Smooth muscle cell (in vitro differentiated cells): ENCODE data around the gene MYO19. TPM values are rescaled to one million over a fixed set of nuclear protein-coding genes. Genes with fewer than 3 reads are reported as not detected.

ENCODE experiments used
- DNase-seq: peaks from one replicate; lab custom pipeline; 2025; ENCODE audit not compliant: unreplicated experiment; lab: John Stamatoyannopoulos, UW
- H2AFZ ChIP-seq: fragments of 200-600 bp; sonication (generic); 2 replicates; pipeline ENCODE4 v1.6.0; 2016; ENCODE audit warnings: antibody characterized with exemption, low read depth, mild to moderate bottlenecking
- H3F3A ChIP-seq: fragments of 200-600 bp; sonication (generic); 2 replicates; pipeline ENCODE4 v1.6.0; 2017; ENCODE audit warnings: antibody characterized with exemption, low read depth
- H3K27ac ChIP-seq: fragments of 200-600 bp; sonication (generic); 2 replicates; pipeline ENCODE4 v1.5.1; 2016; ENCODE audit warnings: low read depth, mild to moderate bottlenecking
- H3K27me3 ChIP-seq: fragments of 200-600 bp; sonication (generic); 2 replicates; pipeline ENCODE4 v1.6.1; 2016; ENCODE audit warnings: low read depth, mild to moderate bottlenecking
- H3K36me3 ChIP-seq: fragments of 200-600 bp; sonication (generic); 2 replicates; pipeline ENCODE4 v1.5.1; 2016; ENCODE audit warnings: low read depth
- H3K4me1 ChIP-seq: fragments of 200-600 bp; sonication (generic); 2 replicates; pipeline ENCODE4 v1.5.1; 2016; ENCODE audit warnings: low read depth
- H3K4me2 ChIP-seq: fragments of 200-600 bp; sonication (generic); 2 replicates; pipeline ENCODE4 v1.6.0; 2016; ENCODE audit warnings: mild to moderate bottlenecking
- H3K4me3 ChIP-seq: fragments of 200-600 bp; sonication (generic); 2 replicates; pipeline ENCODE4 v1.5.1; 2016; ENCODE audit warnings: mild to moderate bottlenecking
- H3K79me2 ChIP-seq: fragments of 200-600 bp; sonication (generic); 2 replicates; pipeline ENCODE4 v1.6.0; 2016; ENCODE audit warnings: low read depth, mild to moderate bottlenecking
- H3K9ac ChIP-seq: fragments of 200-600 bp; sonication (generic); 2 replicates; pipeline ENCODE4 v1.6.0; 2016; ENCODE audit warnings: low read depth
- H3K9me3 ChIP-seq: fragments of 200-600 bp; sonication (generic); replicated peaks from 2 replicates; pipeline ENCODE4 v1.5.1; 2016; ENCODE audit warnings: low read depth
- H4K20me1 ChIP-seq: fragments of 200-600 bp; sonication (generic); 2 replicates; pipeline ENCODE4 v1.6.0; 2016; ENCODE audit warnings: low read depth
- CTCF ChIP-seq: fragments of 200-600 bp; sonication (generic); IDR thresholded peaks from 2 replicates; pipeline ENCODE4 v1.5.1; 2017; ENCODE audit warnings: borderline replicate concordance, mild to moderate bottlenecking, antibody characterized with exemption; ENCODE audit not compliant: insufficient read depth, poor library complexity, severe bottlenecking
- WGBS: methylation state at CpG from one replicate; pipeline ENCODE4 v1.1.7; 2016; ENCODE audit warnings: low lambda C conversion rate; 5-methylcytosine and 5-hydroxymethylcytosine counted together
- polyA plus RNA-seq: library from polyadenylated mRNA; unstranded; fragments of >200 nt; fragmentation: Nextera tagmentation; extraction: Ambion mirVana; gene quantifications from 2 replicates; pipeline ENCODE4 v1.2.1, GENCODE V29; 2016
- total RNA-seq: library from RNA; depleted of rRNA; stranded (reverse); fragments of >200 nt; gene quantifications from 2 replicates; pipeline ENCODE4 v1.2.3, GENCODE V29; 2014

Gene MYO19
- total and polyA plus RNA-seq, 2 experiments from 2014 or later: 20.4 to 34.8 TPM

GRCh38 chr17:36523113-36523512, 11.6 kb downstream of the MYO19 start:
- no peaks in the 10 kb centered on the region for H3F3A ChIP-seq
- H3K27ac ChIP-seq: no peak overlapping the region
- no peaks in the 10 kb centered on the region for H4K20me1 ChIP-seq
- H3K36me3 ChIP-seq: peaks cover 25% of the 10 kb centered on the region
- no peaks in the 10 kb centered on the region for H3K79me2 ChIP-seq
- no peak overlapping the region for H3K4me2 ChIP-seq
- H3K9ac ChIP-seq: no peak overlapping the region
- no peaks in the 10 kb centered on the region for H3K9me3 ChIP-seq
- H3K27me3 ChIP-seq: no peaks in the 10 kb centered on the region
- WGBS: 96% methylated on average over 2 of the region's 2 CpGs
- H3K4me1 ChIP-seq: no peaks in the 10 kb centered on the region
- TF ChIP-seq CTCF: no peak
- H2AFZ ChIP-seq: no peak overlapping the region
- no peak for DNase-seq
- H3K4me3 ChIP-seq: no peak overlapping the region

GRCh38 chr17:36515837-36516236, 18.8 kb downstream of the MYO19 start:
- Histone ChIP-seq H3F3A (no peaks in the 10 kb centered on the region), H4K20me1 (no peaks in the 10 kb centered on the region), H3K4me1 (no peaks in the 10 kb centered on the region), H3K4me3 (no peak overlapping the region), H3K4me2 (no peak overlapping the region), H3K79me2 (no peaks in the 10 kb centered on the region), H3K9me3 (no peaks in the 10 kb centered on the region), H3K36me3 (peaks cover 6% of the 10 kb centered on the region), H3K27me3 (no peaks in the 10 kb centered on the region), H2AFZ (no peak overlapping the region), H3K9ac (no peak overlapping the region), H3K27ac (no peak overlapping the region)
- no peak for DNase-seq
- WGBS: 95% methylated on average over 4 of the region's 4 CpGs
- no peak for TF ChIP-seq CTCF

GRCh38 chr17:36514856-36515255, 19.8 kb downstream of the MYO19 start:
- Histone ChIP-seq H4K20me1 (no peaks in the 10 kb centered on the region), H3F3A (no peaks in the 10 kb centered on the region), H2AFZ (no peak overlapping the region), H3K79me2 (no peaks in the 10 kb centered on the region), H3K27me3 (no peaks in the 10 kb centered on the region), H3K27ac (no peak overlapping the region), H3K4me2 (no peak overlapping the region), H3K4me1 (no peaks in the 10 kb centered on the region), H3K36me3 (no peaks in the 10 kb centered on the region), H3K9me3 (no peaks in the 10 kb centered on the region), H3K4me3 (no peak overlapping the region), H3K9ac (no peak overlapping the region)
- no peak for TF ChIP-seq CTCF
- no peak for DNase-seq
- WGBS: 98% methylated on average over 3 of the region's 3 CpGs

- Histone ChIP-seq H3F3A (no peaks in the 10 kb centered on the region), H3K27ac (no peak overlapping the region), H3K27me3 (no peaks in the 10 kb centered on the region), H3K9me3 (no peaks in the 10 kb centered on the region), H3K9ac (no peak overlapping the region), H3K79me2 (no peaks in the 10 kb centered on the region), H2AFZ (no peak overlapping the region), H3K4me2 (no peak overlapping the region), H3K4me3 (no peak overlapping the region), H3K4me1 (no peaks in the 10 kb centered on the region), H3K36me3 (no peaks in the 10 kb centered on the region), H4K20me1 (no peaks in the 10 kb centered on the region)
- DNase-seq: no peak
- 93% methylated on average over 5 of the region's 5 CpGs for whole genome bisulfite sequencing
- no peak for TF ChIP-seq CTCF
Measured at GRCh38 chr17:36512641-36513040, 22.0 kb downstream of the MYO19 start.
